Measurements from ENCODE around the gene CENPP.
A peak's percentile ranks its signal among the peaks of the same experiment; 100 is the strongest.

The CENPP gene

DNA sequence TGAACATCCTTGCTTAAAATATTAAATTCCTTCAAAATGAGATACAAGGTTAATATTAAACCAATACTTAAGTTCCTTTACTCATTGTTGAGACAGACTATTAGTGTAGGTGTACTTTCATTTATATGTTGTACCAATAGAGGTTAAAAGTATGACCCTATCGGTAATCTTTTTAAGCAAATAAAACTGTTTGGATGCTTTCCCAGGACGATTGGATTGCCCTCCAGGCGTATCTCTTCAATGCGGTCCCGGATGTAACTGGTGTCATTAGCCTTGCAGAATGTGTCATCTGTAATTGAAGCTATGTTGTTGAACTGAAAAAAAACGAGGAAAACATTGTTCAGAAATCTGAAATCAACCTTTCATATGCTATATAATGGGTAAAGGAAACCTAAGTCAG lies 59.7 kb downstream of the CENPP start:
- H3K27me3 ChIP-seq (ENCODE audit: control insufficient read depth, insufficient read depth, low read length) = no peaks in the 10 kb centered on the region
- H3K4me3 ChIP-seq (ENCODE audit: low read length) = no peak overlapping the region
- peak overlapping the region; percentile 40 for H3K4me2 ChIP-seq (ENCODE audit: low read length)
- H3K9ac ChIP-seq (ENCODE audit: low read depth, low read length) = no peak overlapping the region
- H3K9me3 ChIP-seq (replicated peaks; ENCODE audit: low read length) = no peaks in the 10 kb centered on the region
- H3K36me3 ChIP-seq (ENCODE audit: insufficient read depth, low read length) = no peaks in the 10 kb centered on the region
- H3K4me1 ChIP-seq (ENCODE audit: control insufficient read depth, insufficient read depth, low read length) = peaks cover 21% of the 10 kb centered on the region

DNA sequence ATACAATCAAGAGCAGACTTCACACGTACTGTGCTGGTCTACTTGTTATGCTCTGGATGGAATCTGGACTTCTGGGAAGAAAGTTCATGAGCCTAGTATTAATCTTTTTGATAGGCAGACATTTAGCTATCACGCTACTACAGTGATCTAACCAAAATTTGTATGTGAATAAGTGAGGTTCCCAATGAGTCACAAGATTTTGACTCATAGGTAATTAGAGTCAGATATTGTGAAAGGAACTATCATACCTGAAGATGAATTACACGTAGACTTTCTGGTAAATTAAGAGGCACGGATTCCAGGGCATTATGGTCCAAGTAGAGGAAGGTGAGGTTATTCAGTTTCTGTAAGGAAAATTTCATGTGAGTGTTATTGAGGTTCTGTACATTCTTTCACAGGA lies 60.2 kb downstream of the CENPP start:
- H3K27me3 ChIP-seq (ENCODE audit: control insufficient read depth, insufficient read depth, low read length) = no peaks in the 10 kb centered on the region
- H3K36me3 ChIP-seq (ENCODE audit: insufficient read depth, low read length) = no peaks in the 10 kb centered on the region
- peaks cover 21% of the 10 kb centered on the region for H3K4me1 ChIP-seq (ENCODE audit: control insufficient read depth, insufficient read depth, low read length)
- H3K9me3 ChIP-seq (replicated peaks; ENCODE audit: low read length) = no peaks in the 10 kb centered on the region
- H3K9ac ChIP-seq (ENCODE audit: low read depth, low read length) = no peak overlapping the region
- no peak overlapping the region for H3K4me2 ChIP-seq (ENCODE audit: low read length)
- H3K4me3 ChIP-seq (ENCODE audit: low read length) = no peak overlapping the region

DNA sequence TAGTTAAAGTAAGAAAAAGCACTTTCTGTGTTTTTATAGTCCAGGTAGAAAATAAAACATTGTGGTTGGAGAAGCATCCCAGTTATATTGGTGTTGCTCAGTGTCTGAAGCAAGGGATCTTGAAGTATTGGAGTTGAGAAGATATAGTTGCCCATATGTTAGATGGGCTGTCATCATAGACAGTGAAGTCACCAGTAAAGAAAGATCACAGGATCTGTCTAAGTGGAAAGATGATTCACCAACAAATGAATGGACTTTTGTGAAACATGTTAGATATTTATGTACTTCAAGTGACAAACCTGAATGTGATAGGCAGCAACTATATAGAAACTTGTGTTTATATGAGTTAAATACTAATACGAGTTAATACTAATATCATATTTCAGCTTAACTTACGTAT lies 66.9 kb downstream of the CENPP start:
- Histone ChIP-seq H3K9ac (ENCODE audit: low read depth, low read length) (no peak overlapping the region), H3K4me3 (ENCODE audit: low read length) (no peak overlapping the region), H3K36me3 (ENCODE audit: insufficient read depth, low read length) (no peaks in the 10 kb centered on the region), H3K9me3 (replicated peaks; ENCODE audit: low read length) (no peaks in the 10 kb centered on the region), H3K4me1 (ENCODE audit: control insufficient read depth, insufficient read depth, low read length) (peaks cover 16% of the 10 kb centered on the region), H3K27me3 (ENCODE audit: control insufficient read depth, insufficient read depth, low read length) (no peaks in the 10 kb centered on the region), H3K4me2 (ENCODE audit: low read length) (no peak overlapping the region)

DNA sequence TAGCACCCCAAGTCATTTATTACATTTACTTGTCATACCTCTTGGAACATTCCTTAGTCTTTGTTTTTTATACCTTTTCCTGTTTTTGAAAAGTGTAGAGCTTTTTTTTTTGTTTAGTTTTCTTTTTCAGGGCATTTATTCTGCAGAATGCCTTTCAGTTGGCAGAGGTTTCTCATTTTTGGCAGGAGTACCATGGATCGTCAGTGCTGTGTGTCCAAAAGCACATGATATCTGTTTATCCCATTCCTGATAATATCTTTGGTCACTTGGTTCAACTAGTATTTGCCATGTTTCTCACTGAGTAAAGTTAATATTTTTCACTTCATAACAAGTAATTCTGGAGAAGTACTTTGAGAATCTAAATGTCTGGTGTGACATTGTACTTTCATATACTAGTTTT lies 67.9 kb downstream of the CENPP start:
- H3K4me3 ChIP-seq (ENCODE audit: low read length) = no peak overlapping the region
- H3K4me1 ChIP-seq (ENCODE audit: control insufficient read depth, insufficient read depth, low read length) = peaks cover 16% of the 10 kb centered on the region
- H3K27me3 ChIP-seq (ENCODE audit: control insufficient read depth, insufficient read depth, low read length) = no peaks in the 10 kb centered on the region
- H3K4me2 ChIP-seq (ENCODE audit: low read length) = peak overlapping the region; percentile 66
- H3K9ac ChIP-seq (ENCODE audit: low read depth, low read length) = no peak overlapping the region
- H3K9me3 ChIP-seq (replicated peaks; ENCODE audit: low read length) = no peaks in the 10 kb centered on the region
- H3K36me3 ChIP-seq (ENCODE audit: insufficient read depth, low read length) = no peaks in the 10 kb centered on the region

DNA sequence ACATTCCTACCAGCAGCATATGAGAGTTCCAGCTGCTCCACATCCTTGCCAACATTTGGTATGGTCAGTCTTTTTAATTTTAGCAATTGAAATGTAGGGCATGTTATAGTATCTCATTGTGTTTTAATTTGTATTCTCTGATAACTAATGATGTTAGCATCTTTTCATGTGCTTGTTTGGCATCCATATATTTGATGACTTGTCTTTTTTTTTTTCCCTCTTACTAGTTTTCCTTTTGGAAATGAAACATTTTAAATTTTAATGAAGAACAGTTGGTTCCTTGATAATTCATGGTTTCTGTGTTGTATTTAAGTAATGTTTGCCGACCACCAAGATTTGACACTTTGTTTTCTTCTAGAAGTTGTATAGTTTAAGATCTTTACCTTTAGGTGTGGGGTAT lies 69.9 kb downstream of the CENPP start:
- H3K4me3 ChIP-seq (ENCODE audit: low read length) = no peak overlapping the region
- no peaks in the 10 kb centered on the region for H3K36me3 ChIP-seq (ENCODE audit: insufficient read depth, low read length)
- H3K4me2 ChIP-seq (ENCODE audit: low read length) = no peak overlapping the region
- H3K9me3 ChIP-seq (replicated peaks; ENCODE audit: low read length) = no peaks in the 10 kb centered on the region
- H3K9ac ChIP-seq (ENCODE audit: low read depth, low read length) = no peak overlapping the region
- H3K27me3 ChIP-seq (ENCODE audit: control insufficient read depth, insufficient read depth, low read length) = no peaks in the 10 kb centered on the region
- H3K4me1 ChIP-seq (ENCODE audit: control insufficient read depth, insufficient read depth, low read length) = peaks cover 16% of the 10 kb centered on the region

DNA sequence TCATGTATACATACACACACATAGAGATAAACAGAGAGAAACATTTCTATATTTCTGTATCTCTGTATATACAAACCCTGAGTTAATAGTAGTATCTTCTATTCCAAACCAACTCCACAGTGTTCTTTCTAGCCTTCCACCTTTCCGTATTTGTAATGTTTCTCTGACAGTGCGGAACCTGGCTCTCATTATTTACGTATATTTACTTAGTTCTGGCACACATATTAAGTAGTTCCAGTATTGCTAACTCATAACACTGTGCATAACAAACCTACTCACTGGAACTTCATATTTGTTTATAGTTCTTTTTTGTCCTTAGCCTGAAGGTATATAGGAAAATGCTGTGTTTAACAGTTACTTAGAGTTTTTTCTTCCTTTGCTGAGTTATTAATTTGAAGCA lies 72.1 kb downstream of the CENPP start:
- H3K4me2 ChIP-seq (ENCODE audit: low read length) = no peak overlapping the region
- no peaks in the 10 kb centered on the region for H3K27me3 ChIP-seq (ENCODE audit: control insufficient read depth, insufficient read depth, low read length)
- peaks cover 11% of the 10 kb centered on the region for H3K4me1 ChIP-seq (ENCODE audit: control insufficient read depth, insufficient read depth, low read length)
- no peak overlapping the region for H3K4me3 ChIP-seq (ENCODE audit: low read length)
- H3K36me3 ChIP-seq (ENCODE audit: insufficient read depth, low read length) = no peaks in the 10 kb centered on the region
- no peak overlapping the region for H3K9ac ChIP-seq (ENCODE audit: low read depth, low read length)
- H3K9me3 ChIP-seq (replicated peaks; ENCODE audit: low read length) = no peaks in the 10 kb centered on the region

DNA sequence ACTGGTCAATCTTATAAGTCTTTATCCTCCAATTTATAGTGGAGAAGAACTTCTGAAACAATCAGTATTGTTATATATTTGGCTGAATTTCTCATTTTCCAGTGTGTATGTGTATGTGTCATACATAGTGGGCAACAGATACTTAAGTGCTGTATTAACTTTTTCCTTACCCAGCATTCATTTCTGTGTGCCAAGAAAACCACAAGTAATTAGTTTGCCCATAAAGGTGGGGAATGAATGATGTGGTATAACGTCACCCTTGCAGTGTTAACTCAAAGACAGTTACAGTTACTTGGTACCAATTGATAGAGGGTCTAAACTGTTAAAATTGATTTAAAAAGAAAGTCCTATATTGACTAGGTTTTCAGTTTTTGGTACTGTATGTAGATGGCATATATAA lies 76.6 kb downstream of the CENPP start:
- no peak overlapping the region for H3K4me2 ChIP-seq (ENCODE audit: low read length)
- H3K27me3 ChIP-seq (ENCODE audit: control insufficient read depth, insufficient read depth, low read length) = no peaks in the 10 kb centered on the region
- no peak overlapping the region for H3K9ac ChIP-seq (ENCODE audit: low read depth, low read length)
- H3K4me1 ChIP-seq (ENCODE audit: control insufficient read depth, insufficient read depth, low read length) = no peaks in the 10 kb centered on the region
- H3K9me3 ChIP-seq (replicated peaks; ENCODE audit: low read length) = no peaks in the 10 kb centered on the region
- H3K4me3 ChIP-seq (ENCODE audit: low read length) = no peak overlapping the region
- no peaks in the 10 kb centered on the region for H3K36me3 ChIP-seq (ENCODE audit: insufficient read depth, low read length)

DNA sequence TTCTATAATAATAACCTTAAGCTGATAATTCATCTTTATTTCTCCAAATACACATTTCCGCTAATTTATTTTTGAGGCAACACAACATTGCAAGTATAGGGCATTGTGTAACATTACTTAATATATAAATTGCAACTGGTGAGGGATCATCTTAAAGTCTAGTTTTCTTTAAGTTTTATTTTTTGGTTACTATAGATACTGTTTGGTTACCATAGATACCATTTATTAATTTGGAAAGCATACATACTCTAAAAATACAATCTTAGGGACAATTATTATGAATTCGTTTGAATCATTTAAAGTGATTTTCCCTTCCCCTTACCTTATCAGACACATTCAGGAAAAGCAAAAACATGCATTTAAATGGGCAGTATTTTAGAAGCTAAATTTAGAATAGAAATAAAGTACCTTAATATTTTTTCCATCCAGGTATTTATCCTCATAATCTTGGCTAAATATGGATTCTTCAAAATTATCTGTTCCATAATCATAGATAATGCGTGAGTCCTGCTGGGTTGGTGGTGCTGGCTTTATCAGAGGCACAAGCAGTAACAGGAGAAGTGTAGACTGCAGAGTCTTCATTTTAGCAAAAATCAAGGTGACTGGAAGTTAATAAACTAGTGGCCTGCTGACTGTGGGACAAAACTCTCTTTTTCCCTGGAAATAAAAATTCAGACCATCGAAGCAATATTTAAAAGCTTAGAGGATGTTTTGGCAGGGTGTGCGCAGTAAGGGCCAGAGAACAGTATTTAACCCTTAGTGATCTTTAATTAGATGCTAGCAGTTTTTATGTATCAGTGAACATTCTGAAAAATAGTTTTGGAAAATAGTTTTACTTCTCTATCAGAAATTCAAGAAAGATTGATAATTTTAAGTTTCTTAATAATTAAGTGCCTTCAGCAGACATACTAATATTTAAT lies 77.3 kb downstream of the CENPP start:
- Histone ChIP-seq H3K27me3 (ENCODE audit: control insufficient read depth, insufficient read depth, low read length) (no peaks in the 10 kb centered on the region), H3K4me3 (ENCODE audit: low read length) (no peak overlapping the region), H3K36me3 (ENCODE audit: insufficient read depth, low read length) (no peaks in the 10 kb centered on the region), H3K4me1 (ENCODE audit: control insufficient read depth, insufficient read depth, low read length) (no peaks in the 10 kb centered on the region), H3K9ac (ENCODE audit: low read depth, low read length) (no peak overlapping the region), H3K4me2 (ENCODE audit: low read length) (no peak overlapping the region), H3K9me3 (replicated peaks; ENCODE audit: low read length) (no peaks in the 10 kb centered on the region)

DNA sequence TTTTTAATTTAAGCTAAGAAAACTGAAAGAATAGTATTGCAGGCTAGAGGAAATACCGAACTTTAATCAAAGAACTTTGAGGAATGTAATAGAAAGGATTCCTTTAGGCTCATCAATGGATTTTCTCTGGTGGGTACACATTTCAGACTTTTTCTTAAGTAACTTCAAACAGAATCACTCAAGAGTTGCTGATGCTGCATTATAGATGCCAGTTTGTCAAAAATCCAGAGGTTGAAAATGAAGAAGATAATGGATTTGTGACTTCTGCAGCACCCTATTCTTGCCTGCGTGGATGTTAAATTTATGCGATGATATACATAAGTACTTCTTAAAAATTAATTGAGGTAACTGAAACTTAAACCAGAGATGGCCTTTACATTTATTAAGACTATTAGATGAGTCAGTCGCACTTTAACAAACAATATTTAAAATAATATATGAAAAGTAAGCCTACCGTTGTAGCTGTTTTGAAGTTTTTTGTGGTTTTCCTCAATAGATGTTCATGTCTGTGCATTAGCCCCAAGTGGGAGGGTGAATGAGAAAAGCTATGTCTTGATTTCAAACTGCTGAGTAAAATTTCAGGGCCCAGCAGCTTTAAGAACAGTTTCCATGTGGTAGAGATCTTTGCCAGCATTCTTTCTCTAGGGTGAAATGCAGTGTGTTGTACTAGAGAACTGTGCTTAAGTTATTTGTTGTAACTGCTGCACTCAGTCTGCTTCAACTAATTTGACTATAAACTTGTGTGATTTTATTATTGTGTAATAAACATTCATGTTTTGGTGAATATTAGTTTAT lies 78.5 kb downstream of the CENPP start, which contains the start of gene OGN:
OGN (minus strand) TSS at position 537 of the 795 bp plus-strand sequence. CDS start 1,171 bp downstream, outside the sequence.
- H3K9ac ChIP-seq (ENCODE audit: low read depth, low read length) = no peak within 1 kb of the TSS
- H3K4me1 ChIP-seq (ENCODE audit: control insufficient read depth, insufficient read depth, low read length) = no peaks in the 10 kb centered on the region
- no peak within 1 kb of the TSS for H3K4me3 ChIP-seq (ENCODE audit: low read length)
- H3K36me3 ChIP-seq (ENCODE audit: insufficient read depth, low read length) = no peaks in the 10 kb centered on the region
- H3K4me2 ChIP-seq (ENCODE audit: low read length) = no peak within 1 kb of the TSS
- no peaks in the 10 kb centered on the region for H3K27me3 ChIP-seq (ENCODE audit: control insufficient read depth, insufficient read depth, low read length)
- H3K9me3 ChIP-seq (replicated peaks; ENCODE audit: low read length) = no peaks in the 10 kb centered on the region

DNA sequence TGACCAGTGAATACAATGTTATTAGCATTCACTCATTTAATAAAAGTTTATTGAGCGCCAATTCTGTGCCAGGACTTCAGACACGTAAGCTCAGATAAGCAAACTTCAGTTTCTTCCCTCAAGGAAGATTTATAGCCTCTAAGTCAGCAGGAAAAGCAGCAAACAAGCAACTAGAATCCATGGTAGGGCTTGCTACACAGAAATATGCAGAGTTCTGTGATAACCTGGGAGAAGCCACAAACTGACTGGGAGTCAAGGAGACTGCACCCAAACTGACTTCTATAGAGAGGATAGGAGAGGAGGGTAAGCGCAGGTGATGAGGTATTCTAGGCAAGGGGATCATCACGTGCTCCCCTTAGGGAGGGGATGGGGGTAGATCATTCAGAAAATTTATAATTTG lies 80.1 kb downstream of the CENPP start:
- no peaks in the 10 kb centered on the region for H3K27me3 ChIP-seq (ENCODE audit: control insufficient read depth, insufficient read depth, low read length)
- no peaks in the 10 kb centered on the region for H3K9me3 ChIP-seq (replicated peaks; ENCODE audit: low read length)
- no peak overlapping the region for H3K4me3 ChIP-seq (ENCODE audit: low read length)
- no peaks in the 10 kb centered on the region for H3K36me3 ChIP-seq (ENCODE audit: insufficient read depth, low read length)
- no peak overlapping the region for H3K9ac ChIP-seq (ENCODE audit: low read depth, low read length)
- H3K4me1 ChIP-seq (ENCODE audit: control insufficient read depth, insufficient read depth, low read length) = peaks cover 8% of the 10 kb centered on the region
- H3K4me2 ChIP-seq (ENCODE audit: low read length) = no peak overlapping the region

DNA sequence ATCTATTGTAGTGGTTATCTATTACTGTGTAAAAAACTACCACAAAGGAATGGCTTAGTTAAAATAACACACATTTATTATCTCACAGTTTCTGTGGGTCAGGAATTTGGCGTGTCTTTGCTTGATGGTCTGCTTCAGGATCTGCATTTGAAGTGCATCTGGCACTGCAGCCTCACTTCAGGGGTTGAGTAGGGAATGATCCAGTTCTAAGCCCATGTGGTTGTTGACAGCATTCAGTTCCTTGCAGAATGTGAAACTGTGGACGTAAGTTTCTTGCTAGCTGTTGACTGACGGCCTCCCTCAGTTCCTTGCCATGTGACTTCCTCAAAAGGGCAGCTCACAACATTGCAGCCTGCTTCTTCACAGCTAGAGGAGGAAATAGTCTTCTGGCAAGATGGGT lies 80.7 kb downstream of the CENPP start:
- no peak overlapping the region for H3K4me2 ChIP-seq (ENCODE audit: low read length)
- no peaks in the 10 kb centered on the region for H3K36me3 ChIP-seq (ENCODE audit: insufficient read depth, low read length)
- H3K4me1 ChIP-seq (ENCODE audit: control insufficient read depth, insufficient read depth, low read length) = peaks cover 9% of the 10 kb centered on the region
- no peaks in the 10 kb centered on the region for H3K9me3 ChIP-seq (replicated peaks; ENCODE audit: low read length)
- H3K27me3 ChIP-seq (ENCODE audit: control insufficient read depth, insufficient read depth, low read length) = no peaks in the 10 kb centered on the region
- H3K9ac ChIP-seq (ENCODE audit: low read depth, low read length) = no peak overlapping the region
- H3K4me3 ChIP-seq (ENCODE audit: low read length) = no peak overlapping the region
